OCI-LY3 (cell line): ENCODE measurements around the gene ITGA2.

Experiments
- H2AFZ ChIP-seq: fragments of 200-600, 300-600 bp; shearing (Covaris generic); 2 replicates; pipeline ENCODE4 v1.6.0; 2014; ENCODE audit warnings: antibody characterized with exemption, low read depth, low read length
- H3K27ac ChIP-seq: fragments of 200-600, 300-600 bp; sonication (generic); 2 replicates; pipeline ENCODE4 v1.5.1; 2014; ENCODE audit warnings: mild to moderate bottlenecking, low read length, moderate library complexity, mixed read lengths
- H3K27me3 ChIP-seq: fragments of 200-600, 300-600 bp; sonication (generic); 2 replicates; pipeline ENCODE4 v1.6.1; 2014; ENCODE audit warnings: low read depth, low read length, mixed read lengths
- H3K36me3 ChIP-seq: fragments of 200-600, 300-600 bp; sonication (generic); replicated peaks from 2 replicates; pipeline ENCODE3; 2014; ENCODE audit warnings: low read depth, low read length, mixed read lengths
- H3K4me1 ChIP-seq: fragments of 300-600, 200-600 bp; sonication (generic); 2 replicates; pipeline ENCODE4 v1.6.1; 2014; ENCODE audit warnings: low read length, mixed read lengths
- H3K4me2 ChIP-seq: fragments of 200-600, 300-600 bp; sonication (generic); 2 replicates; pipeline ENCODE4 v1.6.1; 2014; ENCODE audit warnings: low read length, mixed read lengths
- H3K4me3 ChIP-seq: fragments of 300-600, 200-600 bp; sonication (generic); 2 replicates; pipeline ENCODE4 v1.5.1; 2014; ENCODE audit warnings: antibody characterized with exemption, mild to moderate bottlenecking, low read length, moderate library complexity
- H3K79me2 ChIP-seq: fragments of 300-600, 200-600 bp; shearing (Covaris generic); 2 replicates; pipeline ENCODE4 v1.6.1; 2014; ENCODE audit warnings: mild to moderate bottlenecking, low read length, mixed read lengths
- H3K9ac ChIP-seq: fragments of 300-600, 200-600 bp; shearing (Covaris generic); 2 replicates; pipeline ENCODE4 v1.6.0; 2014; ENCODE audit warnings: mild to moderate bottlenecking, low read length, moderate library complexity
- H3K9me3 ChIP-seq: fragments of 200-600, 300-600 bp; shearing (Covaris generic); 2 replicates; pipeline ENCODE4 v1.6.1; 2014; ENCODE audit warnings: low read length, mixed read lengths; ENCODE audit not compliant: insufficient read depth
- H4K20me1 ChIP-seq: fragments of 200-600, 300-600 bp; sonication (generic); 2 replicates; pipeline ENCODE4 v1.6.1; 2016; ENCODE audit warnings: low read length, mixed read lengths; ENCODE audit not compliant: insufficient read depth
- EZH2phosphoT487 ChIP-seq: fragments of 200-600 bp; shearing (Covaris generic); IDR thresholded peaks from 2 replicates; pipeline ENCODE4 v1.6.1; 2018; ENCODE audit warnings: antibody characterized with exemption, mixed run types, low read depth
- TF ChIP-seq, protein P1 (sequence below): fragments of 200-600, 300-600 bp; sonication (generic); IDR thresholded peaks from 2 replicates; pipeline ENCODE4 v1.5.1; 2014; ENCODE audit warnings: antibody characterized with exemption, low read length, low read depth

Gene ITGA2

GRCh38 chr5:53067641-53068040 is 78.5 kb downstream of the ITGA2 start:
- H3K9ac ChIP-seq: no peak overlapping the region
- no peaks in the 10 kb centered on the region for H3K9me3 ChIP-seq
- H3K36me3 ChIP-seq: peaks cover 41% of the 10 kb centered on the region
- no peak overlapping the region for H3K4me3 ChIP-seq
- H3K4me1 ChIP-seq: no peaks in the 10 kb centered on the region
- no peak overlapping the region for H3K4me2 ChIP-seq
- no peak for TF ChIP-seq EZH2phosphoT487
- TF ChIP-seq, protein P1, sequence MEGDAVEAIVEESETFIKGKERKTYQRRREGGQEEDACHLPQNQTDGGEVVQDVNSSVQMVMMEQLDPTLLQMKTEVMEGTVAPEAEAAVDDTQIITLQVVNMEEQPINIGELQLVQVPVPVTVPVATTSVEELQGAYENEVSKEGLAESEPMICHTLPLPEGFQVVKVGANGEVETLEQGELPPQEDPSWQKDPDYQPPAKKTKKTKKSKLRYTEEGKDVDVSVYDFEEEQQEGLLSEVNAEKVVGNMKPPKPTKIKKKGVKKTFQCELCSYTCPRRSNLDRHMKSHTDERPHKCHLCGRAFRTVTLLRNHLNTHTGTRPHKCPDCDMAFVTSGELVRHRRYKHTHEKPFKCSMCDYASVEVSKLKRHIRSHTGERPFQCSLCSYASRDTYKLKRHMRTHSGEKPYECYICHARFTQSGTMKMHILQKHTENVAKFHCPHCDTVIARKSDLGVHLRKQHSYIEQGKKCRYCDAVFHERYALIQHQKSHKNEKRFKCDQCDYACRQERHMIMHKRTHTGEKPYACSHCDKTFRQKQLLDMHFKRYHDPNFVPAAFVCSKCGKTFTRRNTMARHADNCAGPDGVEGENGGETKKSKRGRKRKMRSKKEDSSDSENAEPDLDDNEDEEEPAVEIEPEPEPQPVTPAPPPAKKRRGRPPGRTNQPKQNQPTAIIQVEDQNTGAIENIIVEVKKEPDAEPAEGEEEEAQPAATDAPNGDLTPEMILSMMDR: no peak
- H3K27ac ChIP-seq: no peak overlapping the region
- H3K79me2 ChIP-seq: no peaks in the 10 kb centered on the region
- no peak overlapping the region for H2AFZ ChIP-seq
- no peaks in the 10 kb centered on the region for H3K27me3 ChIP-seq
- no peaks in the 10 kb centered on the region for H4K20me1 ChIP-seq

- Histone ChIP-seq H3K4me1 (no peaks in the 10 kb centered on the region), H3K4me2 (no peak overlapping the region), H3K4me3 (no peak overlapping the region), H3K27ac (no peak overlapping the region), H3K9ac (no peak overlapping the region), H4K20me1 (no peaks in the 10 kb centered on the region), H3K79me2 (no peaks in the 10 kb centered on the region), H3K36me3 (peaks cover 38% of the 10 kb centered on the region), H3K27me3 (no peaks in the 10 kb centered on the region), H3K9me3 (no peaks in the 10 kb centered on the region), H2AFZ (no peak overlapping the region)
- TF ChIP-seq, protein P1: no peak
- no peak for TF ChIP-seq EZH2phosphoT487
Measured at GRCh38 chr5:53068291-53068836, 79.2 kb downstream of the ITGA2 start.

DNA sequence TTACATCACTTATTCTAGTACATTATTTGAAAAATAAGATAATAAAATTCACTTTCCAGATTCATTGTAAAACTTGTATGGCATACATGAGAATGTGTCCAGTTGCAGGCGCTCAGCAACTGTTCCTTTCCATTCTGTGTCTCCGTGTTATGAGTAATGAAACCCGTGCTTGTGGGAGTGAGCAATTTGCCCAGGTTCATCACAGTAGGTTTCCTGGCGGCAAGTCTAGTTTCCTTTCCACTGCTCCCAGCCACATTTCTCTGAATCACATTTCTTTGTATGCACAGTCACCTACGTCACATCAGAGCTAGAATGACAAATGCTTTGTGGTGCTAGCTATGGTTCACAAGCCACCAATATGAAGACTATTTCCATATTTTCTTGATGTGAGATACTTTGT is 80.5 kb downstream of the ITGA2 start:
- no peaks in the 10 kb centered on the region for H3K27me3 ChIP-seq
- no peaks in the 10 kb centered on the region for H3K4me1 ChIP-seq
- no peak overlapping the region for H2AFZ ChIP-seq
- no peaks in the 10 kb centered on the region for H3K79me2 ChIP-seq
- H3K9me3 ChIP-seq: no peaks in the 10 kb centered on the region
- no peak overlapping the region for H3K4me2 ChIP-seq
- no peak overlapping the region for H3K4me3 ChIP-seq
- no peak overlapping the region for H3K9ac ChIP-seq
- H4K20me1 ChIP-seq: no peaks in the 10 kb centered on the region
- TF ChIP-seq, protein P1: no peak
- no peak for TF ChIP-seq EZH2phosphoT487
- H3K27ac ChIP-seq: no peak overlapping the region
- H3K36me3 ChIP-seq: peaks cover 42% of the 10 kb centered on the region

GRCh38 chr5:53071298-53071697 is 82.1 kb downstream of the ITGA2 start:
- H3K4me3 ChIP-seq: no peak overlapping the region
- H3K79me2 ChIP-seq: no peaks in the 10 kb centered on the region
- no peak for TF ChIP-seq EZH2phosphoT487
- TF ChIP-seq, protein P1: no peak
- H3K36me3 ChIP-seq: peaks cover 53% of the 10 kb centered on the region
- no peaks in the 10 kb centered on the region for H3K27me3 ChIP-seq
- no peak overlapping the region for H3K4me2 ChIP-seq
- no peaks in the 10 kb centered on the region for H3K9me3 ChIP-seq
- no peak overlapping the region for H2AFZ ChIP-seq
- H3K27ac ChIP-seq: no peak overlapping the region
- no peaks in the 10 kb centered on the region for H4K20me1 ChIP-seq
- no peak overlapping the region for H3K9ac ChIP-seq
- H3K4me1 ChIP-seq: no peaks in the 10 kb centered on the region
